Measurements from ENCODE around the gene MR1.
A peak's percentile ranks its signal among the peaks of the same experiment; 100 is the strongest.
"Not testable (repeated sequence)": the region's sequence is repeated elsewhere in the genome, so short reads cannot be mapped to it uniquely, and the experiment has no call there.

Gene MR1

GRCh38 chr1:181028615-181029014 is 5.2 kb upstream of the MR1 start:
- no peak for DNase-seq (ENCODE audit: low read depth in 3 of 3, low spot score in 1 of 3)

GRCh38 chr1:181032535-181032934 is 1.2 kb upstream of the MR1 start:
- no peak for DNase-seq (ENCODE audit: low read depth in 3 of 3, low spot score in 1 of 3)

DNA sequence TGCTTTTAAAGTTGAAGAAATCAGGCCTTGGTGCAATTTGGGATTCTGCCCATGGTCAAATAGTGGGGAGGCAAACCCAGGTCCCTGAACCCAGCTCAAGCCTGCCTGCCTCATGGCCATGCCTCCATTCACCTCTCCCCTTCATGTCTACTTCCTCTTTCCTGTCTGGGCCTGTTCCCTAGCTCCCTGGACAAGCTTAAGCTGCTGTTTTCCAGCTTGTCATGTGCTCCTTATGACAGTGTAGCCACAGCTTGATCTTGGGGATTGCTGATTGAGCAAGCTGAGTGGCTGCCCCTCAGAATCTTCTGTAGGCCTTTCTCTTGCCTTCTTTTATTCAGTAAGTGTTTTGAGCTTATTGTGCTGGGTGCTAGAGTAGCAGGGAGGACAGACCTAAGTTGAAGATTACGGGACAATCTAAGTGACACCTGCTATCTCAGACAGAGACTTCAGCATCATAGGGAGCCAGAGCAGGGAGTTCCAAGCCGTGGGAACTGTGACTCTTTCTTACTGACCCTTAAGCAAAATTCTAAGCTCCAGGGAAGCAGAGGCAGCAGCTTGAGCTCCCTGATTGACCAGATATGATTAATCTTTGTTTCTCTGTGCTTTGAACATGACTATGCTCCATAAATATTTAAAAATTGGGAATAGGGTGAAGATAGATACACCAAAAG is 520 bp upstream of the MR1 start:
- no peak for DNase-seq (ENCODE audit: low read depth in 3 of 3, low spot score in 1 of 3)

- DNase-seq (ENCODE audit: low read depth in 3 of 3, low spot score in 1 of 3): not testable (repeated sequence)
Measured at GRCh38 chr1:181035210-181035609, 1.4 kb downstream of the MR1 start.

DNA sequence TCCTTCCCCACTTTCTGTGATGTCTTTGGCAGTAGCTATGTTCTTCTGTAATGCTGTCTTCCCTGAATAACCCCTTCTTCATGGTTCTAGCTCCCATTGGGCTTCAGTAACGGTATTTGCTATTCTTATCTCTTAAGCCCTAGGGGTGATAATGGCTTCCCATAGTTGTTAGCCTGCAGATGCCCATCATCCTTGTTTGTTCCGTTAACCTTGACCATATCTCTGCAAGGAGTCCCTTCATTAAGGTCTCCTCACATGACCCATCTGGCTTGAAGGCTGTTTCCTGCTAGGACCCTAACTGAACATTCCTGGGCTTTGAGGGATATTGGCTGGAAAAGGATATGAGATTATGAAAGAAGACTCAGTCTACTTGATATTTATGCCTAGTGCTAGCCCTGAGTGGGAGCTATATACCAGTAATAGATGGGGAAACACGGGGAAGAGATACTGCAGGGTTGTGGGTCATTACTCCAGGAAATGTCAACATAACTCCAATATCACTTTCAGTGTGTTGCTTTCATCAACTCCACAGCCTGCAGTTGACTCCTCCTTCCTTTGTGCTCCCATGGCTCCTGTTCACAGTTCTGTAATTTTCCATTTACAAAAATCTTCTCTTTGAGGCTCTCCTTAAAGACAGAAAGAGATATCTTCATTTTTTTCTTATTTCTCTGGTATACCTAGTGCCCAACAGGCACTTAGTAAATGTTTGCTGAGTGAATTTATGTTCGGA is 2.5 kb downstream of the MR1 start:
- no peak for DNase-seq (ENCODE audit: low read depth in 3 of 3, low spot score in 1 of 3)

GRCh38 chr1:181037386-181037785 is 3.6 kb downstream of the MR1 start:
- no peak for DNase-seq (ENCODE audit: low read depth in 3 of 3, low spot score in 1 of 3)

GRCh38 chr1:181038399-181038873 is 4.7 kb downstream of the MR1 start:
- peak in 2 of 3 donors; percentile 29 to 34 for DNase-seq (ENCODE audit: low read depth in 3 of 3, low spot score in 1 of 3)

DNA sequence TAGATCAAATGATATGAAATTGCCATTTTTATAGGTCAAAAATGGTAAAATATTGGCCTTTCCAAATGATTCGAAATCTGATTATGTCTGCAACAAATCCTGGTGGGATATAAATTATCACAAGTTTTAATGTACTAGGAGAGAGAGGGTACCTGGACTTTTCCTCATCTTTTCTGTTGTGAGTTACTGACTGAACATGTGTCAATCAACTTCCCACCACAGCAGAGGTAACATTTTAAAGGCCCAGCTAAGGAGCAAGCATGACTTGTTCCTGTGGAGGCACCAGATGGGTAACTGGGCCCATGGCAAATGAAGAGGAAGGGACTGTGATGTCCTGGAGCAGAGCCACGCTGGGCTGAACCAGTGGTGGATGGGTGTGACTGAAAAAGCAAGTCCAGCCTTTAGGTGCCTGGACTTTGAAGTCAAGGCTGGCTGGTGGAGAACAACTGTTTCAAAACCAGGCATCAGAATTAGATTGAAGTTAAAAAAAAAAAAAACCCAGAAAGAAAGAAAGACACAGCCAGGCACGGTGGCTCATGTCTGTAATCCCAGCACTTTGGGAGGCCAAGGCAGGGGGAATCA is 6.6 kb downstream of the MR1 start:
- no peak for DNase-seq (ENCODE audit: low read depth in 3 of 3, low spot score in 1 of 3)

GRCh38 chr1:181043025-181043888 is 9.5 kb downstream of the MR1 start:
- DNase-seq (ENCODE audit: low read depth in 3 of 3, low spot score in 1 of 3): no peak

DNA sequence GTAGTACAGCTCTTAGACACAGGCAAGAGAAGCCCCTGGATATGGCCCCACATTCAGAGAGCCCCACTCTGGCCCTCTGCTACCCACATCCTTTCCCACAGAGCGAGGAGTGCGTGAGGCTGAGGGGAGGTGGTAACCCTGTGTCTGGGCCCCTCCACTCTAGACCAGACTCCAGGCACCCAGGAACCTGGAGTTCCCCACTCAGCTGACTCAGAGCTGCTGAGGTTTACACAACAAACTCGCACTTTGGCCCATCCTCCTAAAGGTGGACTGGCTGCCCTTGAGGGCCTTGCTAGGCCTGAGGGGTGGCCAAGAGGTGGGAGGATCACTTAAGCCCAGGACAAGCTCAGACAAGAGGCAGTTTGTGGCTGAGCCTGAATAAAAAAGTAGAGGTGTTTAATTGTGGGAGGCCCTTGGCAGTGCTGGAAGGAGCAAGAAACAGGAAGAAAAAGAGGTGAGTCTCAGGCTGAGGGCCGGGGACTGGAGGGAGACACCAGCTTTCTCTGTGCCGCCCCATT is 10.7 kb downstream of the MR1 start:
- DNase-seq (ENCODE audit: low read depth in 3 of 3, low spot score in 1 of 3): no peak

GRCh38 chr1:181045946-181046345 is 12.2 kb downstream of the MR1 start:
- DNase-seq (ENCODE audit: low read depth in 3 of 3, low spot score in 1 of 3): not testable (repeated sequence)

- DNase-seq (ENCODE audit: low read depth in 3 of 3, low spot score in 1 of 3): no peak
Measured at GRCh38 chr1:181049378-181049777, 15.6 kb downstream of the MR1 start.

- no peak for DNase-seq (ENCODE audit: low read depth in 3 of 3, low spot score in 1 of 3)
Measured at GRCh38 chr1:181050922-181051321, 17.1 kb downstream of the MR1 start.

- no peak for DNase-seq (ENCODE audit: low read depth in 3 of 3, low spot score in 1 of 3)
Measured at GRCh38 chr1:181056560-181056959, 22.8 kb downstream of the MR1 start.

GRCh38 chr1:181057079-181057478 is 23.3 kb downstream of the MR1 start:
- no peak for DNase-seq (ENCODE audit: low read depth in 3 of 3, low spot score in 1 of 3)

DNA sequence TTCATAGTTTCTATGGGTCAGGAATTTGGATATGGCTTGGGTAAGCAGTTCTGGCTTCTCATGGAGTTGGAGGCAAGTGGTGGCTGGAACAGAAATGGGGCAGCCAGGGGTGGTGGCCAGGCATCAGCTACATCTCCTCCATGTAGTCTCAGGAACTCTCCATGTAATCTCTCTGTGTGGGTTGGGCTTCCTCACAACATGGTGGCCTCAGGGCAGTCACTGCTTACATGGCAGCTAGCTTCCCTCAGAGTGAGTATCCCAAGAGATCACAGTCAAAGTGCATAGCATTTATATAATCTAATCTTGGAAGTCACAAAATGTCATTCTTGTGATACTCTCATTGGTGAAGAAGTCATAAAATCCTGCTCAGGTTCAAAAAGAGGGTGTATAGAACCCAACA is 25.7 kb downstream of the MR1 start:
- no peak for DNase-seq (ENCODE audit: low read depth in 3 of 3, low spot score in 1 of 3)

- DNase-seq (ENCODE audit: low read depth in 3 of 3, low spot score in 1 of 3): no peak
Measured at GRCh38 chr1:181060066-181060465, 26.3 kb downstream of the MR1 start.

DNA sequence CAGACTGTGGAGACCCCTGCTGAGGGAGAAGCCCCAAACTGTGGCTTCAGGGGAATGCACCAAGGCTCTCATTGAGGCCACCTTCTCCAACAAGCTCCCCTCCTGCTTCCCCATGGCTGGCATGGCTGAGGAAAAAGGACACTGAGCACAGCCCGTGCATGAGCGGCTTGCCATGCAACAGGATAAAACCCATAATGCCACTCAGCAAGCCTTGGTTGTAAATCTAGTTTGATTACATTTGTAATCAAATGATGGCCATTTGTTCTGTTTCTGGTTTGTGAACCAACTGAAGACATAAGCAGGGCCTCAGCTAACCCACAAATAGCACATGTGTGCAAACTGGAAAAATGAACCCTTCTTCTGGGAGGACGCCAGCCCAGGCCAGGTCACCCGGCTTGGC is 27.2 kb downstream of the MR1 start:
- DNase-seq (ENCODE audit: low read depth in 3 of 3, low spot score in 1 of 3): not testable (repeated sequence)

DNA sequence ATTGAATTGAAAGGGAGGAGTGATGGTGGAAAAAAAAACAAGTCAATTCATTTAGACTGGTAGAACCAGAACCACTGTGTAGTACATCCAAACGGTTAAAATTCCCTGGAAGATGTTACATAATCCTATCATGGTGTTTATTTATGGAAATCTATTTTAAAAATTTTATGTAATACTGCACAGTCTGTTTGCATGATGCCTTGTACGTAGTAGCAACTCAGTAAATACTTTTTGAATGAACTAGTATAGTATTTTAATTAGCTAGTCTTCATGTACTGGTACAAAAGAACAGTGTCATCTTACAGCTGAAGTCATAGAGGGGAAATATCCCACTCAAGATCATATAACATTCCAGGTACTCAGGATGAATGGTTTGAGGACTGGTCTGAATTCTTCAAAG is 27.7 kb downstream of the MR1 start:
- DNase-seq (ENCODE audit: low read depth in 3 of 3, low spot score in 1 of 3): no peak

GRCh38 chr1:181061891-181062835 is 28.4 kb downstream of the MR1 start:
- DNase-seq (ENCODE audit: low read depth in 3 of 3, low spot score in 1 of 3): peak in 1 of 3 donors; percentile 10

Measured in stimulated activated CD4-positive, alpha-beta T cell treated with anti-CD3 and anti-CD28 coated beads, TNF-alpha, amount 100 ng/mL, for 1 hour (primary cell).